CD1c-positive myeloid dendritic cell (primary cell): ENCODE measurements around the gene HSFX4.
"Not testable (repeated sequence)": the region's sequence is repeated elsewhere in the genome, so short reads cannot be mapped to it uniquely, and the experiment has no call there.

Source experiments
- DNase-seq: peaks from one replicate; pipeline ENCODE4 v3.0.0-alpha.2; 2016; ENCODE audit errors: extremely low spot score

Gene HSFX4

DNA sequence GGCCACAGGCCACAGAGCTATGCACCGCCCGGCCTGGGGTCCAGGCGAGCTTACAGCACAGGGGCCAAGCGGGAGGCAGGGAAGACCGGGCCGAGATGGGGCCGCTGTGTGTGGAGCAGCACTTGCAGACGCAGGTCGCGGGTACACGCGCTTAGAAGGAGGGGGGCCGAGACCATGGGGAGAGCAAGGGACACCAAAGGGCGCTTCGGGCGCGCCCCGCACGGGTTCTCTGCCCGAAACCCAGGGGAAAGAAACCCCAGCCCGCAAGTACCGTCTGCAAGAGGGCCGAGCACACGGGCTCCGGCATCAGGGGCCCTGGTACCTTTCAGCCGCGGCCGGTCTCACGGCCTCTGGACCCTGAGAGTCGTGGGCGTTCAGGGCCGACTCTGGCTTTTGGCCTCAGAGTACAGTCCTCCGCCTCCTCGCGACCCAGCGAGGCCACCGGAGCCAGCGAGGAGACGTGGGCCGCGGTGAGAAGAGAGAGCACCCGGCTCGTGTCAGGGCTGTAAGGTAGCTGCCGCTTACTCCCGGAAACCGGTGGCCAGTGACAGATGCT, 8.6 kb downstream of the HSFX4 start:
- no peak for DNase-seq

DNA sequence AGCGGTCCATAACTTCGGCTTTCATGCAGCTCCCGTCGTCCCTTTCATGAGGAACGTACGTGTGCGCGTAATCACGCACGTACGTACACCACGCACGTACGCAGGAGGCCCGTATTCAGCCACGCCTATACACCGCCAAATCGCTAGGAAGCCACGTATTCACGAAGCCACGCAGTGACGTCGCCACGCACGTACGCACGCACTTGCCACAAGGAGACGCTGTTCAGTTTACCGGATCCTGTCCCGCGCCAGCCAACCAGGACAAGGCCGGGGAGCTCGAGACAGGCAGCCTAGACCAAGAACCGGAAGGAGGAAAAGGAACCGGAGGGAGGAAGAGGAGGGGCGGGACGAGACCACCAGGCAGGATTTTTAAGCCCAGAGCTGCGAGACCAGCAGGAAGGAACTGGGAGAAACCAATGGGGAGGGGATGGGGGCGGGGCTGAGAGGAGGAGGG, 9.1 kb downstream of the HSFX4 start, which contains the start of gene EOLA2:
EOLA2 (minus strand) TSS at position 65 of the 454 bp plus-strand sequence. CDS start 4,617 bp downstream, outside the sequence.
- DNase-seq, result peak; percentile 96

DNA sequence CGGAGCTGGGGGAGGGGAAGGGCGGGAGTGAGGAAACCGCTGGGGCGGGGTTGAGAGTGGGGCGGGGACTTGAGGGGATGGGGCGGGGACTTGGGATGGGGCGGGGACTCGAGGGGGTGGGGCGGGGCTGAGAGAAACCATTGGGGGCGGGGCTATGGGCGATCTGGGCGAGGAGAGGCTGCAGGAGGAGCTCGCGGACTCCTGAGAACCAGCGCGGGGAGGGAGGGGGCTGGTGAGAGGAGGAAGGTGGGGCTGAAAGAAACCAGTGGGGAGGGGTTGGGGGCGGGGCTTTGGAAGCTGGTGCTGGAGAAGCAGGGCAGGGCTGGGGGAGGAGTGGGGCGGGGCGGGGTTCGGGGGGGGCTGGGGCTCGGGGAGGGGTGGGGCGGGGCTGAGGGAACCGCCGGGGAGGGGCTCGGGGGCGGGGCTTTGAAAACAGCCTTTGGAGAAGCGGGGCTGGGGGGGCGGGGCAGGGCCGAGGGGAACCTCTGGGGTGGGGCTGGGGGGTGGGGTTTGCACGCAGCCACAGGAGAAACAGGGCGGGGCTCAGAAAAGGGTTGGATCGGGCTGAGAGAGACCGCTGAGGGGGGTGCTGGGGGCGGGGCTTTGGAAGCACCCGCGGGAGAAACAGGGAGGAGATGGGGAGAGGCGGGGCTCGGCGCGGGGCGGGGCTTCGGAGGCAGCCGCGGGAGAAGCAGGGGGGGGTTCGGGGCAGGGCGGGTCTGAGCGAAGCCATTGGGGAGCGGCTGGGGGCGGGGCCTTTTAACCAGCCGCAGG, 9.7 kb downstream of the HSFX4 start:
- DNase-seq, result peak; percentile 91

- DNase-seq, result no peak
Observed at GRCh38 chrX:149939655-149939904, 10.2 kb downstream of the HSFX4 start.

GRCh38 chrX:149939905-149940673, 10.7 kb downstream of the HSFX4 start:
- DNase-seq, result peak; percentile 92

DNA sequence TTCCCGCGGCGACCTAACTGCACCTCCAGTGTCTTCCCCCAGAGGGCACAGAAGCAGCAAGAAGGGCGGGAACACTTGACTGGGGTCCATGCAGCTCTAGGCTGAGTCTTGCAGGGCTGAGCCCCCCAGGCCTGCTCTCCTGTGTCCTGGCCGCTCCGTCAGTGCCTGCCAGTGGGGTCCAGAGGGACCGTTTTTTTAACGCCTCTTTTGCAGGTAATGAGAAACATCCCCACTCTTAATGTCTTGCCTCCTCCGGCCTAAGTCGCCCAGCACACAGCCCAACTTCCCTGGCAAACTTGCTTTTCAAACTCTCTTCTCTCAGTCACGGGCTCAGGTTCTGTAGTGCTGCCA, 11.3 kb downstream of the HSFX4 start:
- not testable (repeated sequence) for DNase-seq

DNA sequence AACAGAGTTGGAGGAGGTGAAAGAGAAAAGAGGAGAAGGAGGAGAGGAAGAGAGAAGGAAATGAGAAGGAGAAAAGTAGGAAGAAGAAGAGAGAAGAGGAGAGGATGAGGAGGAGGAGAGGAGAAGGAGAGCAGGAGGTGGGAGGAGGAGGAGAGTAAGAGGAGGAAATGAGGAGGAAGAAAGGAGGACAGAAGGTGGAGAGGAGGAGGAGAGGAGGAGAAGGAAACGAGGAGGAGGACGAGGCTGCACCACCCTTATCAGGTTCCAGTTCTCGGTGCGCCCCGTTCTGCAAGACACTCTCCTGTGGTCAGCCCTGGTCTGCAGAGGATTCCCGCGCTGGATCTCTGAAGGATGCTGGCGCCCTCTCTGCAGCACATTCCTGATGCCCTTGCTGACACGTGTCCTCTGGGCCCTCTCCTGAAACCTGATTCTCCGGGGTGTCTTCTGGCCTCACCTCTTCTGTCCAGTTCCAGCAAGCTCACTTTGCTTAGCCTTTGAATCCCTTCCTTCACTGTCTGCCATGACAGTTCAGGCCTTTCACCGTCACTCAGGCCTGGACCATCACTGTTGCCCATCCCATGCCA, 15.8 kb downstream of the HSFX4 start:
- DNase-seq, result not testable (repeated sequence)

DNA sequence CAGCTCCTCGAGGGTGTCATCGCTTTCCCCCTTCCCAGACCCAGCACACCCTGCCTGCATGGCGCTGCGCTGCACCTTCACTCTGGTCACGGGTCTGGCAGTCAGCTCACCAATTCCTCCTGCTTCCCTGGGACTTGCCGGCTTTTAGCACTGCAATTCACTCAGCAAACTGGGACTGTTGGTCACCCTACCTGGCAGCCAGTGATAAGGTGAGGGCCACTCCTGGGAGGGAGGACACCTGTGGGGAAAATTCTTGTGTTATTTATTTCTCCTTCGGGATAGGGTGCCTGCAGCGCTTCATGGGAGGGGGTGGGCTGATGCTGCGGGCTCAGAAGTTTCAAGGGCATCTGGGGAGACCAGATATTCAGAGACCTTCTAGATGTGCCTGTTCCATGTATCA, 16.4 kb downstream of the HSFX4 start:
- not testable (repeated sequence) for DNase-seq

GRCh38 chrX:149946932-149947331, 17.6 kb downstream of the HSFX4 start:
- not testable (repeated sequence) for DNase-seq

DNA sequence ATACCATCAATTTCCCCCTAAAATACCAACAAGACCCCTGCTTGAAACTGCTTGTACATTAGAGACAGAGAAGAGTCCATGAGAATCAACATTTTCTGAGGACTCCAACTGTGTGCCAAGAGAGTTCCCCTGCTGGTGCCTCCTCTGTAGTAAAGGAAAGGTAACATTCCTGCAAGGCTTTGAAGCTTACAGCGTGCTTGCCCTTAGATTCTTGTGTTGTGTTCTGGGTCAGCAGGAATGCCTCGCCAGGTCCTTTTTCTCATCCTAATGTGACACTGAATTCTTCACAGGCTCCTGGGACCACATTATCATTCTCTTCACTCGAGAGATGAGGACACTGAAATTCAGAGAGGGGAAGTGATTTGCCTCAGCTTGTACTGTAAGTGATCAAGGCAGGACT, 18.6 kb downstream of the HSFX4 start:
- DNase-seq, result no peak

DNA sequence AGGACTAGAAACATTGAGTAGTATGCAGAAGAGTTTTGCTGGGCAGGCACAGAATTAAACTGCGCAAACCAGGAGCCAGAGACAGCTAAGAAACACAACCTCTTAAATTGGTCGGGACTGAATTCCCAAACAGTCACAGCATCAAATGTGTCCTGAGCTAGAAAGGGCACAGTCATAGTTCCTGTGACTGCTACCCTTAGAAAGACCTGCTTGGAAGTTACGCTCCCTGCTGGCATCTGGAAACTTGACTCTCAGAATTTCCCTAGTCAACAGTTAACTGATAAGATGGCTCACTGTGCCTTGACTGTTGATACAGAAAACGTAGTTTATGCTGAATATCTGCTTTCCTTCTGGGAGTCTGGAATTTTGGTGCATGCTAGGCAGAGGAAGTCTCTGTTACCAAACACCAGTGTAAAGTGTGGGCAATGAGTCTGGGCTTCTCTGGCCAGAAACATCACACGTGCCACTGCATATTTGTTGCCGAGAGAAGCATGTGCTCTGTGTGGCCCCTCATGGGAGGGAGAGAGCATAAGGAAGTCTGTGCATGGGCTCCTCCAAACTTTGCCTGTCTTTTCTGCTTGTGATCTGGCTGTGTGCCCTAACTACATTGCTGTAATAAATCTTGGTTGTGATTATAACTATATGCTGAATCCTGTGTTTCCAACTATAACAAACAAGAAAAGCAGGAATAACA, 20.5 kb downstream of the HSFX4 start:
- DNase-seq, result no peak

- DNase-seq, result peak; percentile 13
Observed at GRCh38 chrX:149950681-149951080, 21.3 kb downstream of the HSFX4 start.

DNA sequence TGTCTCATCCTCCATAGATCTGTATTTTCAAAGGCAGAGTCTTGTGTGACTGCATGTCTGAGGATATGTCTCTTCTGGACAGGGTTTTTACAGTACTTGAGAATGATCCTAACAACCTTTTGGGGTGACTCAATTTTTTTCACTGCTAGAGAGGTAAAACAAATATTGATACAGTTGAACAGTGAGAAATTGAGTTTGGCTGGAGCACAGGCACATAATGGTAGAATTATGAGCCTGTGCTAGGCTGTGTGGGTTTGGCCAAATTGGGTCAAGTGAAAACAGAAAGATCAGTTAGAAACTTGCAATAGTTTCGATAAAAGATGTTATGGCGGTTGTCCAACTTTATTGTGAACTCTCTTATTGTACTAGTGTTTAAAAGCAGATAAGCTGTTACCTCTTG, 32.2 kb downstream of the HSFX4 start:
- no peak for DNase-seq

DNA sequence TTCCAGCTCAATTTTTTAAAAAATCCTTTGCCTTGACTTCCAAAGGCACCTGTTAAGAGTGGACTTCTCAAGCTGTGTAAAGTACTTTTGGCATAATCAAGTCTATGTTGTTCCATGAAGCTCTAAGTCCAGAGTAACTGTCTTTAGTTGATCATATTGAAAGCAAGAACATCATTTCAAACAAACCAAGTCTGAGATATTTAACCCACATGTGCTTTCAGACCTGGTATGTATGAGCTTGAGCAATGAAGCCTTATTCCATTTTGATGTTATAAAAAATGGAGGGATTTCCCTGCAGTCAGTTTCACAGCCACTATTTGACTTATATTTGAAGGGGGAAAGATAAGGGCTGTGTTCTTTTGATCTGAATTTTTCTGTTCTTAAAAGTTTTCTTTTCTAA, 32.6 kb downstream of the HSFX4 start:
- DNase-seq, result no peak

DNA sequence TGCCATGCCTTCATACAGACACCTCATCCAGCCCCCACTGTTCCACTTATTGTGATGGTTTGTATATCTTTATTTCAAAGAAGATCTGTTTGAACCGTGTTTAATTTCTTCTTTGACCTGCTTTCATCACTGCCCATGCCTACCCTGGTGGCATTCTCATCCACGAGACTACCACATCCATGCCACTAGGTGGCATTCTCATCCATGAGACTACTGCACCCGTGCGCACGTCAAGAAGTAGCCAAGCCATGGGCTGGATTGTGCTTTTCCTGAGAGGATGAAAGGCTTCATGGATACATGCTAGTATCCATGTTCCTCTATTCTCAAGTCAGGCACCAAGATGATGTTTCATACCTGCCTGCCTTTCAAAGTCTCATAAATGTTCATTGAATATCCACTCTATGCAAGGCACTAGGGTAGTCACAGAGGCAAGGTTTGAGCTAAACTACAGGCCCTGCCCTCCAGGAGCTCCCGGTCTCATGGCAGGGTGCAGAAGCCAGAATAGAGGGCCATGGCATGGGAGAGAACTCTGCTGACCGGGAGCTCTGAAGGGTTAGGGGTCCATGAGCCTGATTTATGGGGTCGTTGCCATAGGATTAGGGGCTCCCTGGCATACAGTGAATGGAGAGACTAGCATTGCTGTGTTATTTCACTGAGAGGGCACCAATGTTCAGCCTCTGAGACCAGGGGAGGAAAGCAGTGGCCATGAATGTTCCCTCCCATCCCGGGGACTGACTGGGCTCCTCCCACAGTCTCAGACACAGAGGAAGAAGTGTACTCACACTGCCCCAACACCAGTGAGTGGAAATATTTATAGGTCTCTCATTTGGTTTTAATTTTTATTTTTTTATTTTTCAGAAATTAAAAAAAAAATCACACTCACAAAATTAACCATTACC, 33.7 kb downstream of the HSFX4 start:
- peak; percentile 33 for DNase-seq

DNA sequence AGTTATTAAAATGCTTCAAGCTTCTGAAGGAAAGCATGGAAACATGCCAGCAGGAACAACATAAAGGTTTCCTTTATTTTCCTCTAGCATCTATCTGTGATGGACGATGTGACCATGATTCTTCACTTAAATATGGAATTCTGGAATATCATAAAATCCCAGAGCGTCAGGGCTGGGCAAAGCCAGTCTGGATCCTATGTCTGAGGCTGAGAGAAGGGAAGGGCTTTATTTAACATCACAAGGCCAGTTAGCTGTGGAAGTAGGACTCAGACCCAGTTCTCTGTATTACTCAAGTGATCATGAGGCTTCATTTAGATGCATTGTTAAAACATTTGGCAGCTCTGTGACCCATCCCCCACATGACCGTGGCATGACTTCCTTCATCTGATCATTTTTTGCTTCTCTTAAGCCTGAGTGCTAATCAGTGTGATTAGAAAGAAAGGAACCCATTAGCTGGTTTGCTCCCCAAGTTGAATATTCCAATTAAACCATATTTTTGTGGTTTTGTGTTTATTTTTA, 49.8 kb downstream of the HSFX4 start:
- no peak for DNase-seq
